Activated CD8-positive, alpha-beta memory T cell treated with anti-CD3 and anti-CD28 coated beads for 36 hours (primary cell): ENCODE results near the gene KRT1. TPM values are rescaled to one million over a fixed set of nuclear protein-coding genes. Genes with fewer than 3 reads are reported as not detected.

ENCODE experiments used
- CTCF ChIA-PET: fragments of 350-600 bp; sonication (Branson Sonifier 250); formaldehyde crosslinking; loops from one replicate; lab custom pipeline; 2021; ENCODE audit warnings: antibody characterized with exemption; lab: Charles Lee
- POLR2A ChIA-PET: fragments of 350-600 bp; sonication (Branson Sonifier 250); formaldehyde crosslinking; loops from one replicate; lab custom pipeline; 2021; ENCODE audit warnings: antibody characterized with exemption; lab: Charles Lee
- total RNA-seq, 2 experiments: library from RNA; stranded (reverse); gene quantifications; one replicate each; pipeline ENCODE4 v1.2.3, GENCODE V29; 2021

KRT1 gene
- total RNA-seq, 2 experiments from 2014 or later, result not detected

DNA sequence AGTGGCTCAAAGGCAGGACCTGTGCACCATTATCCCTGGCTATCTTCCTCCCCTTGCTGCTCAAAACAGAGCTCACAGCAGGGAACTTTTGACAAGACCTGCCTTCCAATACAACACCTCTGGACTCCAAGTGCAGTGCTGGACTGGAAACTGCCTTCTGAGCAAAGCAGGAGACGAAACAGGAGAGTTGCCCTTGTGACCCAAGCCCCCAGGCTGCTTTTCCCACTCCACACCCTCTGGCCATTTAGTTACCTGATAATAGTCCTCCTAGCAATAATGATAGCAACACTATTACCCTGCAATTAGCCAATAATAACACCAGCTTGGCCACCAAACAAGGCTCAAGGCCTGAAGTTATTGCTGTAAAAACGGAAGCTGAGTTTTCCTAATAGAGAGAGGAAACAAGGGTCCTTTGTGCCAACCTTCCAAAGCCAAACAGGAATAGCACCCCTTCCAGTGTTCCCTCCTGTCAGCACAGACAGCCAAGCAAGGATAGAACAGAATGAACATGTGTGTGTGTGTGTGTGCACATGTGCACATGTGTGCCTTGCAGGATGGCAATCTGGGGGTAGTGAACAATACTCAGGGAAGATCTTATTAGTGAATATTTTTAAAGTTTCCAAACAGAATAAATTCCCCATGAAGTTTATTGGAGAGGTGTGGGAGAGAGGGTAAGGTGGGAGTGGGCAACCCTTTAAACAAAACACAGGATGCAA is 52.7 kb downstream of the KRT1 start:
- ChIA-PET CTCF (no interaction called here), POLR2A (no interaction called here)

Other genes starting within 250 kb of the KRT1 start
- not detected for gene KRT75, start 246.0 kb downstream of the KRT1 start, total RNA-seq
- not detected for gene KRT6B, start 228.3 kb downstream of the KRT1 start, total RNA-seq
- gene KRT6C, start 206.6 kb downstream of the KRT1 start, total RNA-seq, result not detected
- not detected for gene KRT6A, start 187.2 kb downstream of the KRT1 start, total RNA-seq
- gene KRT5, start 160.0 kb downstream of the KRT1 start, total RNA-seq, result not detected
- gene KRT71, start 127.3 kb downstream of the KRT1 start, total RNA-seq, result not detected
- gene KRT74, start 106.6 kb downstream of the KRT1 start, total RNA-seq, result not detected
- not detected for gene KRT72, start 78.9 kb downstream of the KRT1 start, total RNA-seq
- gene KRT73, start 61.8 kb downstream of the KRT1 start, total RNA-seq, result not detected
- not detected for gene KRT2, start 28.2 kb downstream of the KRT1 start, total RNA-seq
- gene KRT77, start 23.1 kb upstream of the KRT1 start, total RNA-seq, result not detected
- gene KRT76, start 96.9 kb upstream of the KRT1 start, total RNA-seq, result not detected
- not detected for gene KRT3, start 115.7 kb upstream of the KRT1 start, total RNA-seq
- gene KRT4, start 133.7 kb upstream of the KRT1 start, total RNA-seq, result not detected
- gene KRT79, start 153.9 kb upstream of the KRT1 start, total RNA-seq, result under 1 TPM; 0.23 to 0.44 TPM
- not detected for gene KRT78, start 168.6 kb upstream of the KRT1 start, total RNA-seq
- gene KRT8, start 224.7 kb upstream of the KRT1 start, total RNA-seq, result not detected